IPS-18c (cell line): ENCODE measurements around the gene GRAMD1B.
"Not testable (repeated sequence)": the region's sequence is repeated elsewhere in the genome, so short reads cannot be mapped to it uniquely, and the experiment has no call there.

Experiments
- H3K4me3 ChIP-seq: 2 replicates; pipeline ENCODE4 v1.7.0; 2013; ENCODE audit warnings: low read depth, mild to moderate bottlenecking, low read length, moderate library complexity; ENCODE audit not compliant: insufficient read depth
- H3K9me3 ChIP-seq: one replicate; pipeline ENCODE4 v1.6.1; 2013; ENCODE audit warnings: mild to moderate bottlenecking, low read length, moderate library complexity; ENCODE audit not compliant: control insufficient read depth, insufficient read depth

Gene GRAMD1B

DNA sequence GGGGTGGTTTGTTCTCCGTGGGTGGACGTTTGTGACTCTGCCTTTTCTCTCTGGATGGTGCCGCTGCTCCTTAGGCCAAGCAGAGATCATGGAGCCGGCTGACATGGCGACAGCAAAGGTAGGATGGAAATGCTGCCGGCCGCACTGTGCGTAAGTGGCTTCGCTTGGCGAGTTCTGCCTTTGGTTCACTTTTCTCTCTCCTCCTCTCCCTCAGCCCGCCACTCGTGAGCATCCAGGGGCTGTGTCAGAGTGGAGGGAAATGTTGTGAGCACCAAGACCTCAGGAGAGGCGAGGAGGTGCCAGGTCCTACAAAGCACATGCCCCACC lies 80.5 kb downstream of the GRAMD1B start:
- H3K4me3 ChIP-seq: no peak overlapping the region

DNA sequence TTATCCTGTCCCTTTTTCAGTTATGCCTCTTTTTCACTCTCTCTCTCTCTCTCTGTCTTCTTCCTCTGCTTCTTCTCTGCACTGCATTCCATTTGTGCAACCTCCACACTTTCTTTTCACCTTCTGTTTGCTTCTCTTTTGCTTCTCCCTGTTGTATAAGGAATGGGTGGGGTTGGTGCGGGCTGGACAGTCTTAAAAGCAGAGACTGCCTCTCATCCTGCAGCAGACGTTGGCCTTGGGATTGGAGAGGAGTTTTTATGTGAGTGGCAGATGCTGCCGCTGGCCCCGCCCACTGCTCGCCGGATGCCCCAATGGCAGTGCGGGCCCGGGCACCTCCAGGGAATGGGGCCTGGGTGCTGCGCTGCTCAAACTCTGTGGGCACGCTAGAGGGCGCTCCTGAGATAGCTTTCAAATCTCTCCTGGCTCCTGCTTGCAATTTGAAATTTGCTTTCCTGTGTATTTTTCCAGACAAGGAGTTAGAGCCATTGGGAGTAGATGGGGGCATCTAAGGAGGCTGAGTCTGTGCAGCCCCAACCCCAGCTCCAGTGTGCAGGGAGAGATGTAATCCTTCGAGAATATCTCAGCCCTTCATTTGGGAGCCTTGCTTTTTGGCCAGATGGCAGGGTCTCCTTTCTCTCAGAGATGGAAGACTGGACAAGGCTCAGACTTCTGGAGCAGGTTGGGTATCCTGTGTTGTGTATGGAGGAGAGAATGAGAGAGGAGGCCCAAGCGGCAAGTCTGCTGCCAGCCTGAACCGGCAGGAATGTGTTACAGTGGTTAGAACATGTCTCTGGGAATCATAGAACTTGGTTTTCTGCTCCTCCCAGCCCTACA lies 81.2 kb downstream of the GRAMD1B start:
- no peak overlapping the region for H3K4me3 ChIP-seq
- H3K9me3 ChIP-seq: no peaks in the 10 kb centered on the region

More for the DNA sequence above, 80.5 kb downstream of the GRAMD1B start:
- H3K9me3 ChIP-seq: no peaks in the 10 kb centered on the region

DNA sequence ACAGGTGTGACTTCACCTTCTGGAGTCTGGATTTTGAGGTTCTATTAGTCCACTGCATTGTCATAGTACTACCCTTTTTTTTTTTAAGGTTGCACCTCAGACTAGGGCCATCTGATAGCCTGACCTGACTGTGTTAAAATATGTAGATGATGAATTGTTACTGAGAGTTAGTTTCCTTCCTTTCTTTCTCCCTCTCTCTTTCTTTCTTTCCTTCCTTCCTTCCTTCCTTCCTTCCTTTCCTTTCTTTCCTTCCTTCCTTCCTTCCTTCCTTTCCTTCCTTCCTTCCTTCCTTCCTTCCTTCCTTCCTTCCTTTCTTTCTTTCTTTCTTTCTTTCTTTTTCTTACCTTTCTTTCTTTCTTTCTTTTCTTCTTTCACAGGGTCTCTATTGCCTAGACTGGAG lies 83.2 kb downstream of the GRAMD1B start:
- H3K4me3 ChIP-seq, H3K9me3 ChIP-seq: not testable (repeated sequence)

GRCh38 chr11:123516238-123516637 lies 86.2 kb downstream of the GRAMD1B start:
- H3K4me3 ChIP-seq: no peak overlapping the region

DNA sequence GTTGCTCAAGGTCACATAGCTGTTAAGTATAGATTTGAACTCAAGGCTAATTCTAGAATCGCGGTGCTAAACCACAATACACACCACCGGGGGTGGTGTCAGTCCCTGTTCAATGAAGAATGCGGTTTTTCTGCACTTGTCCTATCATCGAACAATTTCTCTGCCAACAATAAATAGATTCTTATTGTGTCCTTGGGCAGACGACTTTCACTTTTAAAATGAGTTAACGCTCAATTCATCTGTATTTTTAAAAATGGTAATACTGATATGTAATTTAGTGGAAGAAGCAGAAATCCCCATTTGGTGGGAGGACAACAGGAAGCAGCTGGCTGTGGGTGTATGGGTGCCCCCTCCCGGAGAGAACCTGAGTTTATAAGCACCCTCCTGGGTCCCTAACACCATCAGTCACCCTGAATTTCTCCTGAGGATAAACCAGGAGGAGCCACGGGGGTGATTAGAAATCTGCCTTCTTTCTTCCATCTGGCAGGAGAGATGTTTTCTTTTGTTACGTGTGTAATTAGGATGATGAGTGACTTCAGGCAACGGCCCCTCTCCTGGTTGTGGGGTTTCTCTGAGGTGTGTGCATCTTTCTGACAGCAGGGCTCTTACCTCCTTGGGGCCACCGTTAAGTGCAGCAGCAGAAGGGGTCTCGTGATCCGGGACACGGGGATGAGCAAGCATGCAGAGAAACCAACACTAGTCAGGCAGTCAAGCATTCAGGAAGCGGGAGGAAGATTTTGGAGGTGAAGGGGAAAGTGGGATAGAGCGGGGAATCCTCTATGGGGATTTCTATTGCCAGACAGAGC lies 87.7 kb downstream of the GRAMD1B start:
- no peak overlapping the region for H3K4me3 ChIP-seq
- no peaks in the 10 kb centered on the region for H3K9me3 ChIP-seq

More at GRCh38 chr11:123516238-123516637, 86.2 kb downstream of the GRAMD1B start:
- H3K9me3 ChIP-seq: no peaks in the 10 kb centered on the region

- H3K9me3 ChIP-seq: no peaks in the 10 kb centered on the region
- no peak overlapping the region for H3K4me3 ChIP-seq
These were observed 88.5 kb downstream of the GRAMD1B start for GRCh38 chr11:123518496-123519054.

- Histone ChIP-seq H3K9me3 (no peaks in the 10 kb centered on the region), H3K4me3 (no peak overlapping the region; the same call in 1 of the 2 replicates)
These were observed 89.2 kb downstream of the GRAMD1B start for GRCh38 chr11:123519055-123519796.

GRCh38 chr11:123519797-123520193 lies 89.7 kb downstream of the GRAMD1B start:
- no peak overlapping the region; the same call in 1 of the 2 replicates for H3K4me3 ChIP-seq
- H3K9me3 ChIP-seq: no peaks in the 10 kb centered on the region

DNA sequence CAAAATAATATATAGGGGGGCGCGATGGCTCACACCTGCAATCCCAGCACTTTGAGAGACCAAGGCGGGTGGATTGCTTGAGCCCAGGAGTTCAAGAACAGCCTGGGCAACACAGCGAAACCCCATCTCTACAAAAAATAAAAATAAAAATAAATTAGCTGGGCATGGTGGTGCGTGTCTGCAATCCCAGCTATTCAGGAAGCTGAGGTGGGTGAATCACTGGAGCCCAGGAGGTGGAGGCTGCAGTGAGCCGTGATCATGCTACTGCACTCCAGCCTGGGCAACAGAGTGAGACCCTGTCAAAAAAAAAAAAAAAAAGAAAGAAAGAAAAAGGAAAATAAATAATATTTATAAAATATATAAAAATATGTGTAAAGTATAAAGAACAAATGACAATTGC lies 90.4 kb downstream of the GRAMD1B start:
- H3K4me3 ChIP-seq, H3K9me3 ChIP-seq: not testable (repeated sequence)

DNA sequence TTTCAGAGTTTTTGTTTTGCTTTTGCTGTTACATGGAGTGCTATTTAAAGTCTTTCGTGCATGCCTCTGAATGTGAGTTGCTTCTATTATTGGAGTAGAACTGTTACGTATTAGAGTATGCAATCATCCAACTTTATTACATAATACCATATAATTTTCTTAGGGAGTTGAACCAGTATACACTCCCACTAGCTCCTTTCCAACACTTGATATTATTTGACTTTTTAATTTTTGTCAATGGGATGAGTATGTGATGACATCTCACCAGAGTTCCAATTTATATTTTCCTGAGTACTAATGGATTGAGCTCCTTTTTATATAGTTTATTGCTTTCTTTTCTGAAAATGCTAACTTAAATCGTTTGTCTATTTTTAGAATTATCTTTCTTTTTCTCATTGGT lies 90.9 kb downstream of the GRAMD1B start:
- no peak overlapping the region for H3K4me3 ChIP-seq

DNA sequence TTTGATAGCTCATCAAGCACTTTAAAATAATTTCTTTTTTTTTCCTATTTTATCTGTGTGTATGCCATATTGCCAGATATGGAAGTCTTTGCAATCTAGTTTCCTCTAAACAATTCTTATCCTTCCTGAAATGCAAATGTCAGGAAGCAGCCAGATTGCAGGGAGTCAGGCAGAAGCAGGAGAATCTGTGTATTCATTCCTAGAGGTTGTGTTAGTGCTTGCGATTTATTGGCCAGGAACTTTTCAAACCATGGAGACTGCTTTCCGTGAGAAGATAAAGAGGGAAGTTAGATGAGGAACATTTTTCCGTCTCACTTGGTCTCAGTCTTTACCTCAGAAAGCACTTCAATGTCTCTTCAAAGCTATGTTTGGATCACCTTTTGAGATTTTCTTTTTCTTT lies 91.9 kb downstream of the GRAMD1B start:
- peaks cover 2% of the 10 kb centered on the region for H3K9me3 ChIP-seq
- H3K4me3 ChIP-seq: no peak overlapping the region

More for the DNA sequence above, 90.9 kb downstream of the GRAMD1B start:
- H3K9me3 ChIP-seq: no peaks in the 10 kb centered on the region

GRCh38 chr11:123523539-123523938 lies 93.5 kb downstream of the GRAMD1B start:
- peaks cover 2% of the 10 kb centered on the region for H3K9me3 ChIP-seq
- no peak overlapping the region for H3K4me3 ChIP-seq

GRCh38 chr11:123525097-123525496 lies 95.0 kb downstream of the GRAMD1B start:
- peaks cover 2% of the 10 kb centered on the region for H3K9me3 ChIP-seq
- H3K4me3 ChIP-seq: no peak overlapping the region

DNA sequence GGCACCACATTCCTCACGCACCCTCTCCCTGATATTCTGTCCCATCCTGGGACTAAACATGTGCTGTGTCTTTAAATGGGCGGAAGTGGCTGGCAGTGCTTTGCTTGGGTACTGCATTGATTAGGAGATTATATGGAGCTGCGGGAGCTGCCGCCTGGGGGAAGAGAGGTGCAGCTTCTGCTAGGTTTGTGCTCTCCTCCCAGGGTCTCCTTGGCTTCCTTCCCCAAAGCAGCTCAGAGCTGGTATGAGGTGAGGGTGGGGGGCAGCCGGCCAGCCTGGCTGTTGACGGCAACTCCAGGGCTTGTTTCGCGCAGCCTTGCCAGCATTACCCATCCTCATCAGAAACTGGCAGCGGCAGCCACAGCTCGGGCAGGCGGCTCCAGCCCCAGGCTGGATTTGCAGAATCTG lies 95.4 kb downstream of the GRAMD1B start:
- no peak overlapping the region for H3K4me3 ChIP-seq

DNA sequence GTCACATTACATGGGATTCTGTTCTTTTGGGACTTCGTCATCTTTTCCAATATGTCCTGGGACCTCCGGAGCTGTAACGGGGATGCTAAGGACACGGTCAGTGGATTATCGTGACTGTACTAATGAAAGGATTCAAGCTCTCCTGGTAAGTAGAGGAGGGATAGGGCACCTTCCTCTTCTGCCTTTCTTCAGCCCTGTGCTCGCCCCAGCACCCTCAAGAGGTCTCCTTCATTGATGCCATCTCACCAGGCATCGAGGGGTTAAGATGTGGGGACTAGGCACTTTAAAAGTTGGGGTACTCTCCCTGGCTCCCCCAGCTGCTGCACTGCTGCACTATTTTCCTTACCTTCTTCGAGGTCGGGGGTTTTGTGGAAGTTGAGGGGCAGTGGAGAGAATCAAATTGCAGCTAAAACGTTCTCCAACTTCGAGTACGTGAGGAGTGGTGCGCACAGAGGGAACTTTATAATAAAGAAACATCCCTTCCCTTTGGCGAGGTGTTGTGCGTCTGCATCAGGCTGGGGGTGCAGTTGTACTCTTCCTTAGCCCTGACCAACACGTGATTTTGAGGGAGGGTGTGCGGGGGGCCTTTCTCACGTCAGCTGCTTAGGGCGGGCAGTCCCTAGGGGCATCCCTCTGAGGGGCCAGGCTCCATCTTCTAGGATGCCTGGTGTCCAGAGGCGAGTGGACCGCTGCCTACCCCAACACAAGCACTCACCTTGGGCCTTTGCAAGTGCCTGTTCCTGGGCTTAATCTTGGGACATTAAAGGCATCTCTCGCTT lies 96.1 kb downstream of the GRAMD1B start:
- Histone ChIP-seq H3K4me3 (no peak overlapping the region), H3K9me3 (peaks cover 2% of the 10 kb centered on the region)

More for the DNA sequence above, 95.4 kb downstream of the GRAMD1B start:
- H3K9me3 ChIP-seq: peaks cover 2% of the 10 kb centered on the region

DNA sequence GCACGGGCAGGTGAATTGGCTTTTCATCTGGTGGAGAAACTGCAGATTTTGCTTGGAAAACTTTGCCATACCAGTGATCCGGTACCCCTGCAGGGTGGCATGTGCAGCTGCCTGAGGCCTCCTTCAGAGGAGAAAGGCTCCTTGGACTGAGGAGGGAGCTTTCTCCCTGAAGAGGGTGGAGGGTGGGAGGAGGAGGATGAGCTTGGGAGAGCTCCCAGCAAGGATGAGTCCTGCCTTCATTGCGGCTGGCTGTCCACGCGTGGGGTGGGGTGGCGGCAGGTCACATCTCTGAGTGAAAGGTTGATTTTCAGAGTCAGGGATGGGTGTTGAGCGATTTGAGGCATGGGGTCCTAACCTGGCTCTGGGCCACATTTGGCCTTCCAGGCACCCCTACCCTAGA lies 96.8 kb downstream of the GRAMD1B start:
- peaks cover 2% of the 10 kb centered on the region for H3K9me3 ChIP-seq
- no peak overlapping the region for H3K4me3 ChIP-seq

GRCh38 chr11:123527526-123527925 lies 97.5 kb downstream of the GRAMD1B start:
- H3K4me3 ChIP-seq: no peak overlapping the region
- peaks cover 2% of the 10 kb centered on the region for H3K9me3 ChIP-seq
